AML-193 (cell line): ENCODE data around the gene KHDC1.
"Not testable (repeated sequence)": the region's sequence is repeated elsewhere in the genome, so short reads cannot be mapped to it uniquely, and the experiment has no call there.

Experiments used
- DNase-seq, 2 experiments: peaks; one replicate each; lab custom pipeline; 2025; lab: John Stamatoyannopoulos, UW

The KHDC1 gene, protein sequence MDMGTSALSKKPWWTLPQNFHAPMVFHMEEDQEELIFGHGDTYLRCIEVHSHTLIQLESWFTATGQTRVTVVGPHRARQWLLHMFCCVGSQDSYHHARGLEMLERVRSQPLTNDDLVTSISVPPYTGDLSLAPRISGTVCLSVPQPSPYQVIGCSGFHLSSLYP

DNA sequence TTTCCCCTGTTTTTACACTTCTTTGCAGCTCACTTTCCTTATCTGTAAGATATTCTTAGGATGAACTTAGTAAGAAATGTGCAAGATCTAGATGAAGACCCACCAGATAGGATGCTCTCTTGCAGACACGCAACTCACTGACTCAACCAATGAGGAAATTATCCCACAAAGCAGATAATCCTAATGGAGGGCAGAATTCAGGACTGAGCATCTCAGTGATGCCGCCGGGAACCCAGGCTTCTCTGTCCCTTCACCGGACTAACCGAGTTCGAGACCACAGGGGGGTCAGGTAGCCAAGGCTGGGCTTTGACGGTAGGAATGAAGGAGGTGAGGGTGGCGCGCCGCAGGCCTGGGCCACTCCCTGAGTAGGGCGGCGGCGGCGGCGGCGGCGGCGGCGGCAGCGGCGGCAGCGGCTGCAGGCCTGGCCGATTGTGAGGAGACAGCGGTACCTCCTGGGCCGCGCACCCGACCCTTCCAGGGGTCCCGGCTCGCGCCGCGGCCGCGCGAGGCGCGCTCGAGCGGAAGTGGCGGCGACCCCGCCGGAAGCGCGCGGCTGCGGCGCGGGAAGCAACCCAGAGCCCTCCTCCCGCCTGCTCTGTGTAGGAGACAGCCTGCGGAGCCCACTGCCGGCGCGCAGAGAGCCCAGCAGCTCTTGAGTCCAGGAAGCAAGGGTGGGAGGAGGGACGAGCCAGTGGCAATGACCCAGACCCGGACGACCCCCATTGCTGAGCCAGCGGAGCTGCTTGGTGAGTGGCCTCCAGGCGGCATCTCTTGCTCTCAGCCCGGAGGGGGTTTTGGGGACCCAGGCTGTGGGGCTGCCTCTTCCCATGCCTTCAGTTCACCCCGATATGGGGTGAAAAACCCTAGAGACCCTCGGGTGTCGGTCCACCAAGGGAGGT, at the start of gene KHDC1:
KHDC1 (minus strand) TSS at position 526 of the 899 bp plus-strand sequence. CDS start 20,679 bp downstream, outside the sequence.
- DNase-seq = peak; percentile 44 to 45

DNA sequence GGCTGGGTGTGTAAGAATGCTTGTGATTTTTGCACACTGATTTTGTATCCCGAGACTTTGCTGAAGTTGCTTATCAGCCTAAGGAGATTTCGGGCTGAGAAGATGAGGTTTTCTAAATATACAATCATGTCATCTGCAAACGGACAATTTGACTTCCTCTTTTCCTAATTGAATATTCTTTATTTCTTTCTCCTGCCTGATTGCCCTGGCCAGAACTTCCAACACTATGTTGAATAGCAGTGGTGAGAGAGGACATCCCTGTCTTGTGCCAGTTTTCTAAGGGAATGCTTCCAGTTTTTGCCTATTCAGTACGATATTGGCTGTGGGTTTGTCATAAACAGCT, 47.5 kb upstream of the KHDC1 start:
- not testable (repeated sequence) for DNase-seq

DNA sequence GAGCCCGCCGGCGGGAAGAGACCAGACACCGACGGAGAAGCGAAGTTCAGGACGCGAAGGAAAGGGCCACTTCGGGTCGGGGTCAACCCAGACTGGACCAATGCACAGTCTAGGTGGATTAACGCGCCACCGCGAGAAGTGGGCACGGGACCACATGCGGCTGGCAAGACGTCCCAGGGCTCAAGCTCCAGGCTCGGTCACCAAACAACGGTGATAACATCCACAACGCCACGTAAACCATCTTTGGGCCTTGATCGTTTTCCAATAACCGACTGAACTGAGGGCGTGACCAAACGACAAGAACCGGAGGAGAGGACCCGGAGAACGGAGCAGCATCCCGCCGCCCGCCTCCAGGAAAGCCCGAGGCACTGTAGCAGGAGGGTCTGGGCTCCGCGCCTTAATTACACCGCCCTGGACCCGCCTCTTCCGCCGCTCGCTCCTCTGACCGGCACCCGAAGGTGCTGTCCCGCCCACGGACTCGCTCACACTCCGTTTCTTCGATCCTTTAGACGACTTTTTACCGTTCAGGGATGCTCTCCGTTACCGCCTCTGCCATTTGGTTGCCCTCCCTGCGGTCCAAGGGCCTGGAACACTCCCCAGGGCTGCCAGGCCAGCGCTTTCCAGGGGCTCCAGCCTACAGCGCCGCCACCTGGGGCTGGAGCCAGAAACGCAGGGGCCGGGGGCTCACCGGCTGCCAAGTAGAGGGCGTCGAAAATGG, 46.9 kb upstream of the KHDC1 start:
- no peak for DNase-seq

DNA sequence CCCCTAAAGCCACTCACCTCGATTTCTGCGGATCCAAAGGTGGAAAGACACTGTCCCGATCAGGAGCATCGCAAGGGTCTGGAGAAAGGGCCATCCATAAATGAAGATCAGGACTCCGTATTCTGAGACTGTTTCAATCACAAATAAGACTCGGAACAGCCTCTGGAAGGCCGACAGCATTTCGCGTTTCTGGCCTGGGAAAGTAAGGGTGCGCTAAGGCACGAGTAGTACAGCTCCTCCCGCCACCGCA, 46.5 kb upstream of the KHDC1 start:
- no peak for DNase-seq

DNA sequence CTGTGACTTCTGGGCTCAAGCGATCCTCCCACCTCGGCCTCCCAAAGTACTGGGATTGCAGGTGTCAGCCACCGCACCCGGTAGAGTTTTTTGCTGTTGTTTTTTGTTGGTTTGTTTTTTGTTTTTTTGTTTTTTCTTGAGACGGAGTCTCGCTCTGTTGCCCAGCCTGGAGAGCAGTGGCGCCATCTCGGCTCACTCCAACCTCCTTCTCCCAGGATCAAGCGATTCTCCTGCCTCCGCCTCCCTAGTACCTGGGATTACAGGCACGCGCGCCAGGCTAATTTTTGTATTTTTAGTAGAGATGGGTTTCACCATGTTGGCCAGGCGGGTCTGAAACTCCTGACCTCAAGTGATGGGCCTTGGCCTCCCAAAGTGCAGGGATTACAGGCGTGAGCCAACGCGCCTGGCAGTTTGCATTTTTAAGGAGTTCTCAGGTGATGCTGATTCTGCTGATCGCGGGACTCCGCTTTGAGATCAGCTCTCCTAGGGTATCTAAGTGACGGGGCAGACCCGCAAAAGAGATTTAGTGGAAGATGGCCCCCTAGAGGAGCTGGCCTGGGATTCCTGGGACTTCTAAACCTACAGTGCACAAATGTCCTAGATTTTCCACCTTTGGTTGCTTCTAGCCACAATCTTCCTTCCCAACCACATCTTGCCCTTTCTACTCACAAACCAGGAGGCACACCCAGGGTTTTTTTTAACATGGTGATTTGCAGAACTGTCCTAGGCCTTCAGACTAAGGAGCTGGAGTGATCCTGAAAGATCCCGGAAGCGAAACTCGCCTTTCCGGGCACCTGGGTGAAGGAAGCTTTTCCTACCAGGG, 45.9 kb upstream of the KHDC1 start:
- DNase-seq = no peak

DNA sequence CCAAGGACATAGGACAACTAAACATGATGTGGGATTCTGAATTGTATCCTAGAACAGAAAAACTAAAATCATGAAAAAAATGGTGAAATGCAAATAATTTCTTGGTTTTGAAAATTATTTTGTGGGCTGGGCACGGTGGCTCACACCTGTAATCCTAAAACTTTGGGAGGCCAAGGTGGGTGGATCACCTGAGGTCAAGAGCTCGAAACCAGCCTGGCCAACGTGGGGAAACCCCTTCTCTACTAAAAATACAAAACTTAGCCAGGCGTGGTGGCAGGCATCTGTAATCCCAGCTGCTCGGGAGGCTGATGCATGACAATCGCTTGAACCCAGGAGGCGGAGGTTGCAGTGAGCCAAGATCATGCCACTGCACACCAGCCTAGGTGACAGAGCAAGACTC, 40.8 kb upstream of the KHDC1 start:
- not testable (repeated sequence) for DNase-seq

DNA sequence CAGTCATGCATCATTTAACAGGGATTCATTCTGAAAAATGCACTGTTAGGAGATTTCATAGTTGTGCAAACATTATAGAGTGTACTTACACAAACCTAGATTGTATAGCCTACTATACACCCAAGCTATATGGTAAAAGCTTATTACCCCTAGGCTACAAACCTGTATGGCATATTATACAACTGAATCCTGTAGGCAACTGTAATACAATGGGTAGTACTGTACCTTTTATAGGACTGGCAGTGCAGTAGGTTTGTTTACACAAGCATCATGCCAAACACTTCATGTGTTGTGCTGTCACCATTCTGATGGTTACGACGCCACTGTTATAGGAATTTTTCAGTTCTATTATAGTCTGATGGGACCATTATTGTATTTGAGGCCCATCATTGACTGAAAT, 39.3 kb upstream of the KHDC1 start:
- no peak for DNase-seq

DNA sequence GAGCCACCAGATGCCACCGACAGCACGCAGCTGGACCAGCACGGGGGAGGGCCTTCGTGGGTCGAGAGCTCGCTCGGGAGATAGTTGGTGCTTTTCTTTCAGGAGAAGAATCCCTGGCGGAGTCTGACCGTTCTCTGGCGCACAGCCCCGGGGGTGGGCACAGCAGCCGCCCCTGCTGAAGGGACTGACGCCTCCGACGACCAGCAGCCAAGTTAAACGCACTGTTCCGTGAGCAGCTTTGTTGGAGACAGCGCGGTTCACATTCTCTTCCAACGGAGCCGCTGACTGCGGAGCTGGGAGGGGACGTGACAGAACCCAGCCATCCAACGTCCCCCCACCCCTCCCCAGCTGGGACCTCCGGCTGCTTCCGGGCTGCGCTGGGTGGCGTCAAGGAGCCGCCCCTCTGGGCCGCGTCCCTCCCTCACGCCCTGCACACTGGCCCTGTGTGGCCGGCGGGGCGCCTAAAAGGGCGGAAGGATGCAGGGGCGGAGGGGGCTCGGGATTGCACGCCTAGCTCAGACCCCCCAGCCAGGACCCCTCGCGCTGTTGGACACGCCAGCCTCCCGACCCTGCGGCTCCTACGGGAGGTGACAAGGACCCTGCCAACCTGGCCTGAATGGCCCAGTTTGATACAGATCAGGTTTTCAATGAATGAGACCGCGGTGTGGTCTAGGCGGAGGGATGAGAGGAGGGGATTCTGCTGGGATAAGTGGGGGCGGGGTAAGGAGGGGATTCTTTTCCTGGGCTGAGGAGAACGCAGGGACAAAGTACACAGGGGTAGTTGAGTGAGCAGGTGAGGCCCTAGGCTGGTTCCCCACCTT, 36.4 kb upstream of the KHDC1 start:
- DNase-seq = no peak

DNA sequence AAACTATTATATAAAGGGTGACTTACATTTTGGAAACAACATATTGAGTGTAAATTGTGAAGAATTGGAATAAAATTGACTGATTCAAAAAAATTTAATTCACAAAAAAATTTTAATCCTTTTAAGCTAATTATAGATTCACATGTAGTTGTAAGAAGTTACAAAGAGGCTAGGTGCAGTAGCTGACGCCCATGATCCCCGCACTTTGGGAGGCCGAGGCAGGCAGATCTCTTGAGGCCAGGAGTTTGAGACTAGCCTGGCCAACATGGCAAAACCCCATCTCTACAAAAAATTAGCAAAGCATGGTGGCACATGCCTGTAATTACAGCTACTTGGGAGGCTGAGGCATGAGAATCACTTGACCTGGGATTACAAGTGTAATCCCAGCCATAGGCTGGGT, 30.3 kb upstream of the KHDC1 start:
- no peak for DNase-seq

DNA sequence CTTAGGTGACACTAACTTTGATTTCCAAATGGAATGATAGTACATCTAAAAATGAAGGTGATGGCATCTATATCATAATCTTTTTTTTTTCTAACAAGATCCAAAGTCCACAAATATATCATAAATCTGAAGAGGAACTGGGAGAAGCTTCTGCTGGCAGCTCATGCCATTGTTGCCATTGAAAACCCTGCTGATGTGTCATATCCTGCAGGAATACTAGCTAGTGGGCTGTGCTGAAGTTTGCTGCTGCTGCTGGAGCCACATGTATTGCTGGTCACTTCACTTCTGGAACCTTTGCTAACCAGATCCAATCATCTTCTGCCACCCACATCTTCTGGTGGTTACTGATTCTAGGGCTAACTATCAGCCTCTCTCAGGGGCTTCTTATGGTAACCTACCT, 27.4 kb upstream of the KHDC1 start:
- DNase-seq = no peak

DNA sequence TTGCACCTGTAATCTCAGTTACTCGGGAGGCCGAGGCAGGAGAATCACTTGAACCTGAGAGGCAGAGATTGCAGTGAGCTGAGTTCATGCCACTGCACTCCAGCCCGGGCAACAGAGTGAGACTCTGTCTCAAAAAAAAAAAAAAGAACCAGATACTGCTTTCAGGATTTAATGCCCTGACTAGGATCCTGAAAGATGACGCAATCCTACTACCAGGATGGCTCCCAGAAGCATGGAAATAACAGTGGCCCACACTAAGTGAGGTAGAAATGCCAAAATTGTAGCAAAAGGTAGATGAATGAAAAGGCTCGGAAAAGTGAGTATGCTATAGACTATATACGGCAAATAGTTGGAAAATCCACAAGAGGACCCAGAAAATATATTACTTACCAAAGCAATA, 23.8 kb upstream of the KHDC1 start:
- DNase-seq = no peak

DNA sequence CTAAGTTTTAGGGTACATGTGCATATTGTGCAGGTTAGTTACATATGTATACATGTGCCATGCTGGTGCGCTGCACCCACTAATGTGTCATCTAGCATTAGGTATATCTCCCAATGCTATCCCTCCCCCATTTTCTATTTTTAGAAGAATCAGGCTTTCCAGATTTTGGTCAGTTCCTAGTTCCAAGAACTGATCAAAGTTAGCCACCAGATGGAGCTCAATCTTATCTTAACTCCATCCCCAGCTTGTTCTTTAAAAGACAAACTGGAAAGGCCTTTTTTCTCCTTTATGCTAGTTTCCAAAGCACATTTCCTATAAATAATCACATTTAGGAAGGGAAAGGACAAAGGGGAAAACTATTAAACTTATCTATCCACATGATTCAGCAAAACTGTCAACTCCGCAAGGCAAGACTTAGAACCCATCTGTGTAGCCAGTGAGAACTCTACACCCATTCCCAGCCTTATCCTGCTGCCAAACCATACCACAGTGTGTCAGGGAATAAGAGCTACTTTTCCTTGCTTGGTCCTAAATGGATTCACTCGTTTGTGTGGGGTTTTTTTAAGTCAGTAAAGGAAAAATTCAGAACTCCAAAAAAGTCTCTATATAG, 22.8 kb upstream of the KHDC1 start:
- peak; percentile 34 to 68 for DNase-seq

DNA sequence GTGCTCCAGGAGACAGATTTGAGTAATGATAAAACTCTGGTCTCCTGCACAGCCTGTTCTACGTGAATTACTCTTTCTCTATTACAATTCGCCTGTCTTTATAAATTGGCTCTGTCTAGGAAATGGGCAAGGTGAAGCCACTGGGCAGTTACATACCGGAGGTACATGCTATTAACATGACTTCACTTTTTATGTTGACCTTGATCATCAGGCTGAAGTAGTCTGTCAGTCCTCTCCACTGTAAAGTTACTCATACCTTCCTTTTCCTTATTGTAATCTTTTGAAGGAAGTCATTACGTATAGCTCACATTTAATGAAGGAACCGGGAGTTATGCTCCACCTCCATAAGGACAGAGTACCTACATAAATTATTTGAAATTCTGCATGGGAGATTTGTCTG, 19.9 kb upstream of the KHDC1 start:
- DNase-seq = no peak

DNA sequence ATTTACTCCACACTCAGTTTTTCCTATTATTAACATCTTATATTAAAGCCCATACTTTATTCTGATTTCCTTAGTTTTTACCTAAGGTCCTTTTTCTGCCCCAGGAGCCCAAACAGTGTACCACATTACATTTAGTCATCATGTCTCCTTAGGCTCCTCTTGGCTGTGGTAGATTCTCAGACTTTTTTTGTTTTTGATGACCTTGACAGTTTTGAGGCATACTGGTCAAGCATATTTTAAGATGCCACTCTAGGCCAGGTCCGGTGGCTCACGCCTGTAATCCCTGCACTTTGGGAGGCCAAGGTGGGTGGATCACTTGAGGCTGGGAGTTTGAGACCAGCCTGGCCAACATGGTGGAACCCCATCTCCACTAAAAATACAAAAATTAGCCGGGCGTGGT, 18.7 kb upstream of the KHDC1 start:
- DNase-seq = not testable (repeated sequence)

DNA sequence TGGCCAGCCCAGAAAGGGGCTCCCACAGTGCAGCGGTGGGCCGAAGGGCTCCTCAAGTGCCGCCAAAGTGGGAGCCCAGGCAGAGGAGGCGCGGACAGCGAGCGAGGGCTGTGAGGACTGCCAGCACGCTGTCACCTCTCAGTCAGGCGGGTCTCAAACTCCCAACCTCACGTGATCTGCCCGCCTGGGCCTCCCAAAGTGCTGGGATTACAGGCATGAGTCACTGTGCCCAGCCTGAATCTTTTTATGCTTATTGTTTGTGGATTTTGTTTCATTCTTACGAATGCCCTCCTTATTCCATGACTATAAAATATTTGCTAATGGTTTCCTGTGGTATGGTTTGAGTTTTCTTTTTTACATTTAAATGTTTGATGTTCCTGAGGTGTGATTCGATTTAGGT, 6.3 kb upstream of the KHDC1 start:
- not testable (repeated sequence) for DNase-seq

DNA sequence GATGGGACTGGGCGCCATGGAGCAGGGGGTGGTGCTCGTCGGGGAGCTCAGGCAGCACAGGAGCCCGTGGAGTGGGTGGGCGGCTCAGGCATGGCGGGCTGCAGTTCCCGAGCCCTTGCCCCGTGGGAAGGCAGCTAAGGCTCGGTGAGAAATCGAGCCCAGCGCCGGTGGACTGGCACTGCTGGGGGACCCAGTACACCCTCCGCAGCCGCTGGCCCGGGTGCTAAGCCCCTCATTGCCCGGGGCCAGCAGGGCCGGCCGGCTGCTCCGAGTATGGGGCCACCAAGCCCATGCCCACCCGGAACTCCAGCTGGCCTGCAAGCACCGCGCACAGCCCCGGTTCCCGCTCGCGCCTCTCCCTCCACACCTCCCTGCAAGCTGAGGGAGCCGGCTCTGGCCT, 5.9 kb upstream of the KHDC1 start:
- DNase-seq = not testable (repeated sequence)

DNA sequence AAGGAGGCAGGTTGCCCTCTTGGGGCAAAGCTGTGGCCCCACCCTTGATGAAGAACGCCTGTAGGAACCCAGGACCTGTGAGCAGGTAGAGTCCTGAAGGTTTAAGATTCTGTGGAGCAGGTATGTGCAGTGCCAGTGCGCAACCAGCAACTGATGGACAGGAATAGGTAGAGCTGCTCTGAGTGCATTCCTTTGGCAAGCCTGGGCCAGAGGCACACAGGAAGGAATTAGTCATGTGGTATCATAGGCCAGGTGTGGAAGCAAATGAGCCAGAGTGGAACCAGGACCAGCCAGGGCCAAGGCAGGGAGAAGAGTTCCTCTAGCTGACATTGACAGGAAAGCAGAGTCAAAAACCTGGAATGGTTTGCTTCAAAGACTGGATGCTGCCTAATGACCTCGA, 1.4 kb upstream of the KHDC1 start:
- DNase-seq = no peak

DNA sequence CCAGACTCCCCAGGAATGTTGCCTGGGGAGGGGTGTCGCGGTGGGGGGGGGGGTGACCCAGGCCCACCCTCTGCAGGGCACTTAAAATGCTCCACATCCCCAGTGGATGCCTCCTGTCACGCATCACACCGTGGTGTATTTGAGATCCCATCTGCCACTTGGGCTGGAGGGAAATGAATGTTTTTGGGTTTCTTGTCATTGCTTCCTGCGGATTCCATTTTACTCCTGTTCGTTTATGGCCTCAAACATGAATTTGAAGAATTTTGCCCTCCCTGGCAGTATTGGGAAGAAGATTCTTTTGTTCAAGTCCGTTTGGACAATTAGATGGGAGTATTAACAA, 544 bp upstream of the KHDC1 start:
- peak in 1 of 2 experiments; percentile 10 for DNase-seq

DNA sequence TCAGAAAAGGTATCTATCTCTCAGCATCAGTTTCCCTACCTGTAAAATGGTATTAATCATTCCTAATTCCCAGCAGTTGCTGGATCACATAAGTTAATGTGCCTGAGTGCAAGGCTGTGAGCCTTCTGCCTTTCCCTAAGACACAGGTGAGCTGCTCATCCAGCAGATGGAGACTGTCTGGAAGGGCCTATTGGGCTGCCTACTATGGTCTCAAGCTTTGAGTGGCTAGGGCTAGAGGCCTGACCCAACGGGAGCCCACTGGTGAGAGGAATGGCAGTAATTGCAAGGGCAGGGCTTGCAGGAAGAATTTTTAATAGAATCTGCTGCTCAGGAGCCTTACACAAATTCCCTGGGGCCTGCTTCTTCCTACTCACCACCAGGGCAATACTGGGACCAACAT, 4.3 kb downstream of the KHDC1 start:
- no peak for DNase-seq

DNA sequence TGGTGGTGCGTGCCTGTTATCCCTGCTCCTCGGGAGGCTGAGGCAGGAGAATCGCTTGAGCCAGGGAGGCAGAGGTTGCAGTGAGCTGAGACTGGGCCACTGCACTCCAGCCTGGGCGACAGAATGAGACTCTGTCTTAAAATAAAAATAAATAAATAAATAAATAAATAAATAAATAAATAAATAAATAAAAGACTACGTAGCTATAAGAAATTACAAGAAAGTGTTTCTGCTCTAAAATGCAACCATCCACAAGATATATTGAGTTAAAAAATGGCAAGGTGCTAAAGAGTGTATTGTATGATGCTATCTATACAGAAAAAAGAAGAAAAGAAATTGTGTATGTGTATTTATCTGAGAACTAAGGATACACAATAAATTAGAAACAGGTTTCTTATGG, 8.7 kb downstream of the KHDC1 start:
- DNase-seq = not testable (repeated sequence)

DNA sequence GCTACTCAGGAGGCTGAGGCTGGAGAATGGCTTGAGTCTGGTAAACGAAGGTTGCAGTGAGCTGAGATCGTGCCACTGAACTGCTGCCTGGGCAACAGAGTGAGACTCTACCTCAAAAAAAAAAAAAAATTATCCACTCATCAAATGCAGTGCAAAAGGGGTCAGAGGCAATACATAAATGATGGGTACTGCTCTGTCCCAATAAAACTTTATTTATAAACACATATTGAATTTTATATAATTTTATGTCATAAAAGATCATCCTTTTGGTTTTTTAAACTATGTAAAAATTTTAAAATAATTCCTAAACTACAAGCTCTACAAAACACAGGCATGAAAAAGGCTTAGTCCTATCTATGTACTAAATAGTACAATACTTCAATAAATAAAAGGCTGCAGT, 10.3 kb downstream of the KHDC1 start:
- no peak for DNase-seq
